Hepatocyte (in vitro differentiated cells): ENCODE results near the gene GIMAP8. TPM values are rescaled to one million over a fixed set of nuclear protein-coding genes. Genes with fewer than 3 reads are reported as not detected.
"Not testable (repeated sequence)": the region's sequence is repeated elsewhere in the genome, so short reads cannot be mapped to it uniquely, and the experiment has no call there.

Experiments used
- DNase-seq: peaks from one replicate; pipeline ENCODE4 v3.0.0-alpha.2; 2016; ENCODE audit warnings: low spot score
- H2AFZ ChIP-seq: fragments of 200-600 bp; sonication (generic); 2 replicates; pipeline ENCODE4 v1.6.0; 2016; ENCODE audit warnings: antibody characterized with exemption, mild to moderate bottlenecking
- H3K27ac ChIP-seq: fragments of 200-600 bp; sonication (generic); 2 replicates; pipeline ENCODE4 v1.5.1; 2016; ENCODE audit warnings: mild to moderate bottlenecking
- H3K27me3 ChIP-seq: fragments of 200-600 bp; sonication (generic); 2 replicates; pipeline ENCODE4 v1.6.1; 2016
- H3K36me3 ChIP-seq: fragments of 200-600 bp; sonication (generic); replicated peaks from 2 replicates; pipeline ENCODE4 v1.5.1; 2016; ENCODE audit warnings: low read depth; ENCODE audit not compliant: insufficient read depth
- H3K4me1 ChIP-seq: fragments of 200-600 bp; sonication (generic); 2 replicates; pipeline ENCODE4 v1.5.1; 2016; ENCODE audit warnings: mild to moderate bottlenecking, moderate library complexity; ENCODE audit not compliant: insufficient read depth
- H3K4me2 ChIP-seq: fragments of 200-600 bp; sonication (generic); 2 replicates; pipeline ENCODE4 v1.6.0; 2016
- H3K4me3 ChIP-seq: fragments of 200-600 bp; sonication (generic); 2 replicates; pipeline ENCODE4 v1.5.1; 2016; ENCODE audit warnings: mild to moderate bottlenecking
- H3K79me2 ChIP-seq: fragments of 200-600 bp; sonication (generic); 2 replicates; pipeline ENCODE4 v1.6.0; 2017; ENCODE audit warnings: mild to moderate bottlenecking
- H3K9me2 ChIP-seq: fragments of 200-600 bp; sonication (generic); replicated peaks from 2 replicates; pipeline ENCODE4 v1.6.0; 2017; ENCODE audit warnings: mild to moderate bottlenecking; ENCODE audit not compliant: insufficient read depth
- H3K9me3 ChIP-seq: fragments of 200-600 bp; sonication (generic); 2 replicates; pipeline ENCODE4 v1.5.1; 2016; ENCODE audit warnings: low read depth, mild to moderate bottlenecking
- H4K20me1 ChIP-seq: fragments of 200-600 bp; sonication (generic); 2 replicates; pipeline ENCODE4 v1.6.0; 2016; ENCODE audit warnings: mild to moderate bottlenecking; ENCODE audit not compliant: insufficient read depth, poor library complexity, severe bottlenecking
- CTCF ChIP-seq: fragments of 200-600 bp; sonication (generic); IDR thresholded peaks from 2 replicates; pipeline ENCODE4 v1.5.1; 2016; ENCODE audit warnings: antibody characterized with exemption, mild to moderate bottlenecking; ENCODE audit not compliant: poor library complexity
- EZH2 ChIP-seq: fragments of 200-600 bp; sonication (generic); IDR thresholded peaks from 2 replicates; pipeline ENCODE4 v1.6.1; 2016; ENCODE audit warnings: antibody characterized with exemption, mild to moderate bottlenecking, borderline replicate concordance
- EZH2phosphoT487 ChIP-seq: fragments of 200-600 bp; sonication (generic); IDR thresholded peaks from one replicate; pipeline ENCODE4 v1.6.1; 2018; ENCODE audit warnings: antibody characterized with exemption, mild to moderate bottlenecking, low read depth, moderate library complexity; ENCODE audit not compliant: unreplicated experiment, severe bottlenecking
- WGBS: methylation state at CpG from one replicate; pipeline ENCODE4 v1.1.6; 2016; ENCODE audit warnings: low lambda C conversion rate; ENCODE audit errors: missing lambda C conversion rate; 5-methylcytosine and 5-hydroxymethylcytosine counted together
- polyA plus RNA-seq: library from polyadenylated mRNA; unstranded; fragments of >200 nt; fragmentation: Nextera tagmentation; extraction: Ambion mirVana; gene quantifications from 2 replicates; pipeline ENCODE4 v1.2.1, GENCODE V29; 2016
- total RNA-seq: library from RNA; depleted of rRNA; stranded (reverse); fragments of >200 nt; gene quantifications from 2 replicates; pipeline ENCODE4 v1.2.3, GENCODE V29; 2014

Gene GIMAP8
- total and polyA plus RNA-seq, 2 experiments from 2014 or later = 0.10 TPM; not detected in 1

DNA sequence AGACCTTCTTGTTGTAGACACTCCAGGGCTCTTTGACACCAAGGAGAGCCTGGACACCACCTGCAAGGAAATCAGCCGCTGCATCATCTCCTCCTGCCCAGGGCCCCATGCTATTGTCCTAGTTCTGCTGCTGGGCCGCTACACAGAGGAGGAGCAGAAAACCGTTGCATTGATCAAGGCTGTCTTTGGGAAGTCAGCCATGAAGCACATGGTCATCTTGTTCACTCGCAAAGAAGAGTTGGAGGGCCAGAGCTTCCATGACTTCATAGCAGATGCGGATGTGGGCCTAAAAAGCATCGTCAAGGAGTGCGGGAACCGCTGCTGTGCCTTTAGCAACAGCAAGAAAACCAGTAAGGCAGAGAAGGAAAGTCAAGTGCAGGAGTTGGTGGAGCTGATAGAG lies 69.7 kb downstream of the GIMAP8 start:
- TF ChIP-seq EZH2phosphoT487 (no peak), CTCF (no peak), EZH2 (no peak)
- H3K36me3 ChIP-seq = no peaks in the 10 kb centered on the region
- no peaks in the 10 kb centered on the region for H3K4me1 ChIP-seq
- H3K27ac ChIP-seq = no peak overlapping the region
- 86% methylated on average over 8 of the region's 8 CpGs for WGBS
- no peak overlapping the region for H2AFZ ChIP-seq
- H4K20me1 ChIP-seq = no peaks in the 10 kb centered on the region
- no peak for DNase-seq
- no peak overlapping the region for H3K4me3 ChIP-seq
- no peaks in the 10 kb centered on the region for H3K9me2 ChIP-seq
- no peaks in the 10 kb centered on the region for H3K79me2 ChIP-seq
- H3K9me3 ChIP-seq = no peaks in the 10 kb centered on the region
- H3K4me2 ChIP-seq = no peak overlapping the region
- H3K27me3 ChIP-seq = no peaks in the 10 kb centered on the region

GRCh38 chr7:150522931-150523330 lies 72.5 kb downstream of the GIMAP8 start:
- WGBS = 46% methylated on average over 6 of the region's 6 CpGs
- not testable (repeated sequence) for H4K20me1 ChIP-seq, H2AFZ ChIP-seq, DNase-seq, H3K79me2 ChIP-seq, H3K9me3 ChIP-seq, H3K4me2 ChIP-seq, H3K4me3 ChIP-seq, H3K27me3 ChIP-seq, H3K9me2 ChIP-seq, H3K4me1 ChIP-seq, H3K36me3 ChIP-seq, H3K27ac ChIP-seq

GRCh38 chr7:150524018-150524417 lies 73.6 kb downstream of the GIMAP8 start:
- H3K4me1 ChIP-seq = no peaks in the 10 kb centered on the region
- no peak overlapping the region for H3K4me3 ChIP-seq
- no peaks in the 10 kb centered on the region for H4K20me1 ChIP-seq
- no peak overlapping the region for H3K27ac ChIP-seq
- H3K9me3 ChIP-seq = no peaks in the 10 kb centered on the region
- TF ChIP-seq CTCF (no peak), EZH2phosphoT487 (no peak), EZH2 (no peak)
- DNase-seq = no peak
- no peak overlapping the region for H3K4me2 ChIP-seq
- H3K9me2 ChIP-seq = no peaks in the 10 kb centered on the region
- no peak overlapping the region for H2AFZ ChIP-seq
- WGBS = 29% methylated on average over 2 of the region's 2 CpGs
- no peaks in the 10 kb centered on the region for H3K36me3 ChIP-seq
- no peaks in the 10 kb centered on the region for H3K27me3 ChIP-seq
- H3K79me2 ChIP-seq = no peaks in the 10 kb centered on the region

Other genes starting within 250 kb of the GIMAP8 start
- 23.4 and 24.0 TPM in 2 replicates for gene LRRC61, start 127.3 kb upstream of the GIMAP8 start, total RNA-seq
- gene LRRC61, start 127.3 kb upstream of the GIMAP8 start, polyA plus RNA-seq = 35.4 and 38.7 TPM in 2 replicates
- gene ACTR3C, start 127.1 kb upstream of the GIMAP8 start, total RNA-seq = 17.7 and 18.6 TPM in 2 replicates
- gene ACTR3C, start 127.1 kb upstream of the GIMAP8 start, polyA plus RNA-seq = 7.8 and 11.9 TPM in 2 replicates
- 104 and 122 TPM in 2 replicates for gene RARRES2, start 109.0 kb upstream of the GIMAP8 start, total RNA-seq
- gene RARRES2, start 109.0 kb upstream of the GIMAP8 start, polyA plus RNA-seq = 164 and 187 TPM in 2 replicates
- 75.5 and 79.1 TPM in 2 replicates for gene REPIN1, start 81.8 kb upstream of the GIMAP8 start, total RNA-seq
- gene REPIN1, start 81.8 kb upstream of the GIMAP8 start, polyA plus RNA-seq = 102 and 107 TPM in 2 replicates
- gene ZNF775, start 71.3 kb upstream of the GIMAP8 start, total RNA-seq = 5.2 and 8.3 TPM in 2 replicates
- gene ZNF775, start 71.3 kb upstream of the GIMAP8 start, polyA plus RNA-seq = 6.2 and 10.6 TPM in 2 replicates
- gene GIMAP7, start 64.2 kb downstream of the GIMAP8 start, total RNA-seq = 0.12 and 0.33 TPM in 2 replicates
- gene GIMAP7, start 64.2 kb downstream of the GIMAP8 start, polyA plus RNA-seq = 0.19 and 0.28 TPM in 2 replicates
- 0.63 and 1.8 TPM in 2 replicates for gene GIMAP4, start 116.8 kb downstream of the GIMAP8 start, total RNA-seq
- not detected in 2 replicates for gene GIMAP4, start 116.8 kb downstream of the GIMAP8 start, polyA plus RNA-seq
- gene GIMAP6, start 181.8 kb downstream of the GIMAP8 start, total RNA-seq = 0.27 and 1.0 TPM in 2 replicates
- gene GIMAP6, start 181.8 kb downstream of the GIMAP8 start, polyA plus RNA-seq = 0.82 TPM in 1 of 2 replicates, not detected in the other
- gene GIMAP2, start 235.1 kb downstream of the GIMAP8 start, total RNA-seq = 1.4 and 2.4 TPM in 2 replicates
- 0.23 and 1.1 TPM in 2 replicates for gene GIMAP2, start 235.1 kb downstream of the GIMAP8 start, polyA plus RNA-seq